HG03469 (cell line): ENCODE measurements around the gene CALM1.
"Not testable (repeated sequence)": the region's sequence is repeated elsewhere in the genome, so short reads cannot be mapped to it uniquely, and the experiment has no call there.

Experiments
- ATAC-seq: cut with Tn5 transposase; IDR thresholded peaks from one replicate; pipeline ENCODE4 v1.9.1; 2021; ENCODE audit warnings: mild to moderate bottlenecking, moderate library complexity, moderate number of reproducible peaks; ENCODE audit not compliant: unreplicated experiment

Gene CALM1

DNA sequence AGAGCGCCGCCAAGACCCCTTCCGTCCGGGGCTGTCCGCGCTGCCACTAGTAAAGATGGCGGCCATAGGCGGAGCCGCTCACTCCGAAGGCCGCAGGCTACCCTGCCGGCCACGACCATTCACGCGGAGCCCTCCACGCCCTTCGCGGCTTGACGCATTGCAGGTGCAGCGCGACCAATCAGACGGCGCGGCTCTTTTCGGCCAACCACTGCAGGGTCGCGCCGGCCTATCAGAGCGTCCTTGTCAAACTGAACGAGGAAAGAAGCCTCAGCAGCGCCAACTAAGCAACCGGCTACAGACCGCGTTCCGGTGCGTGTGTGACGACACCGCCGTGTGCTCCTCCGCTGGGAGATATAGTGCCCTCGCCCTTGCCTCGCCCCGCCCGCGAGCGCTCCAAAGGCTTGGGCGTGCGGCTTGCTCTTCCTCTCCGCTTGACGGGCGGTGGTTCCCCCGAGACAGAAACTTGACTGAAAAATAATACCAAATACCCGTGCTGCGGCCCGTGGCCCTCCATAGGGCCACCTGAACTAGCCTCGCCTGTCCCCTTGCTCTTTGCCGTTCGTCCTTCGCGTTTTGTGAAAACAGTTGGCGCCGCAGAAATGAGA is 13.6 kb upstream of the CALM1 start:
- ATAC-seq, result peak; percentile 92

DNA sequence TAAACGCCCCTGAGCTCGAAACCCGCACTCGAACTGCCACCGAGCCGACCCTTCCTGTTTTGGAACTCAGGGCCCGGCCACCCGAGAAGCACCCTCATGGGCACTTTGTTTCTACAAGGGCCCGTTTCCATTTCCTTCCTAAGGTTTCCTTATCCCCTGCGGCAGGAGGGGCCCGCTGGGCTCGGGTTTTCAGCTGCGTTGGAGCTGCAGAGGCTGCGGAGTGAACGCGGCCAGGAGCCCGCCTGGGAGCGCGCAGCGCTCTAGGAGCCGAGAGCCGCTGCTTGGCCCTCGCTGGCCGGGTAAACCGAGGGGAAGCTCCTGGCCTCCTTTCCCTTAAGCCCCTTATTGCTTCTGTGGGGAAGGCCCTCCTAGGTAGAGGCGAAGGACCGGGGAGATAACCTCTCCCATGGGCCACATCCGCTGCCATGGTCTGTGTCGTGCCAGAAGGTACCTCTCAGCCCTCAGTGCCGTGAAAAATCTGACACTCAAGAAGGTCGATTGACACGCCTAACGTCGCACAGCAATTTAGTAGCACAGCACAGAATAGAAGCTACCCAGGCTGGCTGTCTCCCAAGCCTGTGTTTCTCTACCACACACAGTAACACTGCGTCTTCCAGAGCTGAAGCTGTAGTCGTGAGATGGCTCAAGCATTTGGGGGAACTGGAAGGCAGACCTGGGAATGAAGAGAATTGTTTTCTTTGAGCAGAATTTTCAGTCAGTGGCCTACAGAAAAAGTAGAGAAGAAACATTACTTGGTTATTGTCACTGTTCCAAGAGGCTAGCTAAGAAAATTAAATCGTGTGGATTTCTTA is 12.9 kb upstream of the CALM1 start:
- no peak for ATAC-seq

- ATAC-seq, result no peak
Measured at GRCh38 chr14:90384543-90384911, 12.3 kb upstream of the CALM1 start.

- ATAC-seq, result no peak
Measured at GRCh38 chr14:90386321-90386720, 10.5 kb upstream of the CALM1 start.

DNA sequence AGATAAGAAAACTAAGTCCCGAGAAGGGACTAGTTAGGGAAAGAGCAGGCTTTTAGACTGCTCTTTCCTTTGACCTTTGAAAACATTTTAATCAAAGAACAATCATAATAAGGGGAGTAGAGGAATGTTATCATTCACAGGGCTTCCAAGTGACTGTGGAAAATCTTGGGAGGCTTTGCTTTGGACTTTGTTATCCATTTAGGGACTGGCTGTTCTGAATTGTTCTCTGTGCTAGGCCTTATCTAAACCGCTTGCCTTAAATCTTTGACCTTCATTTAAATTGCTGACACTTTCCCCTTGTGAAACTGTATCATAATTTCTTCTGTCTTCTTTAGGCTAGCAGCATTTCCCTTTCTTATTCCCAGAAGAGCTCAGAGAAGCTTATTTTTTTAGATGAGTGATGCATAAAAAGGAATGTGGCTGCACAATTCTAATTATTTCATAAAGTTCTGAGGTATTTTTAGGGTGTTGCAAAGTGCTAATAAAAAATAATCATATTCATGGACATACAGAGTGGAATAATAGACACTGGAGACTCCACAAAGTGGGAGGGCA is 9.5 kb upstream of the CALM1 start:
- no peak for ATAC-seq

- ATAC-seq, result no peak
Measured at GRCh38 chr14:90388437-90388836, 8.4 kb upstream of the CALM1 start.

DNA sequence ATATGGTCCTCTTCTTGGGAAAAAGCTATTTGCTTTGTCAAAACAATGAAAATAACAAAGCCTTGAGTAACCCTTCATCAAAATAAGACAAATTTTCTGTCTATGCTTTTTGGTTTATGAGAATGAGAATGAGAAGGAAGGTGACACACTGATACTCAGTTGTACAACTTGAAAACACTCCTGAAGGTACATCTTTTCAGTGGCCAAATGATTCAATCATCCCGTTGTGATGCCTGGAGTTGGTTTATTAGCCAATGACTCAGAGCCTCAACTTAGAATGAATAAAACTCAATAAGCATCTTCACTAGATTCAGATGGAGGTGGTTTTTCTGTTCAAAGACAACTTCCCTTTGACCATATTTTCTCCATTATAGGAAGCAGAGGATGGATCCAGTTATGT is 7.8 kb upstream of the CALM1 start:
- ATAC-seq, result no peak

- no peak for ATAC-seq
Measured at GRCh38 chr14:90393966-90394365, 2.9 kb upstream of the CALM1 start.

DNA sequence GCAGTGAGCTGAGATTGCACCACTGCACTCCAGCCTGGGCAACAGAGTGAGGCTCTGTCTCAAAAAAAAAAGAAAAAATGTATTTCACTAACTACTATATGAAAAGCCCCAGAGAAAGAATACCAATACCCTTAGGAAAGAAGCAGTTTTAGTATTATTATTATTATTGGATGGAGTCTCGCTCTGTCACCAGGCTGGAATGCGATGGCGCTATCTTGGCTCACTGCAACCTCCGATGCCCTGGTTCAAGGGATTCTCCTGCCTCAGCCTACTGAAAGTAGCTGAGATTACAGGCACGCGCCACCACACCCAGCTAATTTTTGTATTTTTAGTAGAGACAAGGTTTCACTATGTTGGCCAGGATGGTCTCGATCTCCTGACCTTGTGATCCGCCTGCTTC is 2.0 kb upstream of the CALM1 start:
- ATAC-seq, result not testable (repeated sequence)

GRCh38 chr14:90397425-90398314 is 841 bp downstream of the CALM1 start:
- ATAC-seq, result no peak

DNA sequence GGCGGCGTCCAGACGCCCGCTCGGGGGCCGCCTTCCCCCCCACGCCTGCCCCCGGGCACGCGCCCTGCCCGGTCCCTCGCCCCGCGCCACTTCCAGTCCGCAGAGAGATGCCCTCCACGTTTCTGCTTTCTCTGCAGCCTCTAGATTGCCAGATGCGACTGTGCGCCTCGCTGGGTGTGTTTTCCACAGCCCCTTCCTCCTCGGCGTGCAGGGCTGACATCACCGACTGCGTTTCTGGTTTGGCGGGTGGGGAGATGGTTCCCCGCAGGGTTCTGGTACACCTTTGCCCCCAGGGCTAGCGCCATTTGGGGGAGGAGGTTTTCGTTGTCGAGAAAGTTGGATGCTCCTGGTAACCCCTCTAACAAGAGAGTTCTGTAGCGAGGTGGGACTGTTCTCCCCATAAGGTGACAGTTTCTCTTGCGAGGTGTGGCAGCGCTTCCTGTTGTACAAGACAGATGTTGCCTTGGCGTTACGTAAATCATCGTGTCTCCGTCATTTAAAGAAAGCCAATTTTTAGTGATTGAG is 1.5 kb downstream of the CALM1 start:
- no peak for ATAC-seq

GRCh38 chr14:90398841-90399540 is 2.2 kb downstream of the CALM1 start:
- no peak for ATAC-seq

GRCh38 chr14:90399541-90400444 is 3.0 kb downstream of the CALM1 start:
- ATAC-seq, result peak; percentile 44

GRCh38 chr14:90400904-90401561 is 4.2 kb downstream of the CALM1 start:
- ATAC-seq, result no peak

- no peak for ATAC-seq
Measured at GRCh38 chr14:90402016-90402415, 5.2 kb downstream of the CALM1 start.

- no peak for ATAC-seq
Measured at GRCh38 chr14:90403065-90403464, 6.2 kb downstream of the CALM1 start.

- ATAC-seq, result no peak
Measured at GRCh38 chr14:90405101-90405500, 8.3 kb downstream of the CALM1 start.

- no peak for ATAC-seq
Measured at GRCh38 chr14:90405755-90406154, 8.9 kb downstream of the CALM1 start.

DNA sequence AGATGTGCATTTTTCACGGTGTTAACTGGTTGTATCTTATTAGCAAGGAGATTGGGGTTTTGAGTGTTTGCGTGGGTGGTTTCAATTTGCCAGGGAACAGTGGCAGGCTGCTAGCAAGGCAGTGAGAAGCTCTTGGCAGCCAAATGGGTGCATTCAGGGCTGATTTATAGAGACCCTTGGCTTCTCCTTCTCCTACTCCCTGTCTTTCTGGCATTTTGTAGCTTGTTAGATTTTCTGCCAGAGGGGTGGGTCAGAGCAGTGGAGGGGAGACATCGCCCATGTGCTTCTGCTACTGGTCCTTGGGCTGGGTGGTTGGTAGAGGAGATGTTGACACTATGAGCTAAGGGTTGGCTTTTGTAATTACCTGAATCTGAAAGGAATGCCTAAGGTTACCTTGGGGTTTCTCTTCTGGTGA is 9.6 kb downstream of the CALM1 start:
- no peak for ATAC-seq
